AG04450 (cell line): ENCODE data around the gene VAMP8. TPM values are rescaled to one million over a fixed set of nuclear protein-coding genes. Genes with fewer than 3 reads are reported as not detected.

Experiments used
- CTCF ChIA-PET: fragments of 300-600, 350-600 bp; formaldehyde crosslinking; extraction: SDS; loops from one replicate; lab custom pipeline; 2022; ENCODE audit warnings: antibody characterized with exemption, inconsistent platforms; lab: Charles Lee
- POLR2A ChIA-PET: fragments of 350-600 bp; formaldehyde crosslinking; extraction: SDS; loops from one replicate; lab custom pipeline; 2021; ENCODE audit warnings: antibody characterized with exemption, inconsistent platforms; lab: Yijun Ruan, JAX
- DNase-seq: peaks from one replicate; pipeline ENCODE4 v3.0.0-alpha.2; 2011; ENCODE audit warnings: low read depth, low spot score
- H3K27ac ChIP-seq: one replicate; pipeline ENCODE4 v1.5.1; 2012; ENCODE audit warnings: low read depth, low read length, control low read depth
- H3K27me3 ChIP-seq: one replicate; pipeline ENCODE4 v1.6.0; 2012; ENCODE audit warnings: low read length; ENCODE audit not compliant: control insufficient read depth, insufficient read depth
- H3K4me3 ChIP-seq: 2 replicates; pipeline ENCODE4 v1.5.1; 2011; ENCODE audit warnings: mild to moderate bottlenecking, low read depth, low read length, control low read depth
- H3K9me3 ChIP-seq: 2 replicates; pipeline ENCODE4 v1.5.1; 2012; ENCODE audit warnings: low read length; ENCODE audit not compliant: control insufficient read depth, insufficient read depth
- polyA plus RNA-seq: library from polyadenylated mRNA; depleted of rRNA; stranded (reverse); fragments of >200 nt; gene quantifications from 2 replicates; pipeline ENCODE4 v1.2.3, GENCODE V29; 2011
- TF ChIP-seq, protein P1 (sequence below): IDR thresholded peaks from 2 replicates; pipeline ENCODE4 v1.5.1; 2011; ENCODE audit warnings: low read depth, low read length, control low read depth, inconsistent platforms

VAMP8 gene
- polyA plus RNA-seq, 1 experiment: 3.6 TPM

DNA sequence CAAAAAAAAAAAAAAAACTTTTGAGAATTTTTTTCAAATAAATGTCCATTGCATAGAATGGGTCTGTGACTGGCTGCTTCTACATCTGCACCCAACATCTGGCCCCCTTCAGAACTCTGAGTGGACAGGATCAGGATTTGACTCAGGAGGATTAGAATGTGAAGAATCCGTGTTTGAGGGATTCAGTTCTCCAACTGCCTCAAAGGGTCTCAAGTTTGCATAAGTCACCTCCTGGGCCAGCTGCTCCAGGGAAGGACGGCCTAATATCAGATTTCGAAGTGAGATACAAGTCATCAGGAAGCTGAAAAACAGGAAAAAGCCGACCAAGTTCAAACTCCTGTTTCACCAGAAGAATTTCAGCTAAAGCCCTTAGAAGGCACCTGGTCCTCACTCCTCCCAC lies 27.6 kb upstream of the VAMP8 start:
- Histone ChIP-seq H3K4me3 (no peak overlapping the region), H3K27me3 (no peaks in the 10 kb centered on the region), H3K27ac (peak overlapping the region; percentile 93), H3K9me3 (no peaks in the 10 kb centered on the region)
- peak; percentile 98 for DNase-seq
- ChIA-PET POLR2A (interaction anchor here (0.6 to 6.3 kb wide), 21 partner anchors 10 to 223 kb away, joined by 3 to 172 read pairs (median 5); partner anchors contain the start of genes C2orf68, ELMOD3, GGCX and MAT2A), CTCF (interaction anchor here (0.6 to 6.6 kb wide), 6 partner anchors 10 to 226 kb away, joined by 3 to 124 read pairs (median 10); partner anchors contain the start of genes MAT2A, RNF181 and SH2D6)
- TF ChIP-seq, protein P1, sequence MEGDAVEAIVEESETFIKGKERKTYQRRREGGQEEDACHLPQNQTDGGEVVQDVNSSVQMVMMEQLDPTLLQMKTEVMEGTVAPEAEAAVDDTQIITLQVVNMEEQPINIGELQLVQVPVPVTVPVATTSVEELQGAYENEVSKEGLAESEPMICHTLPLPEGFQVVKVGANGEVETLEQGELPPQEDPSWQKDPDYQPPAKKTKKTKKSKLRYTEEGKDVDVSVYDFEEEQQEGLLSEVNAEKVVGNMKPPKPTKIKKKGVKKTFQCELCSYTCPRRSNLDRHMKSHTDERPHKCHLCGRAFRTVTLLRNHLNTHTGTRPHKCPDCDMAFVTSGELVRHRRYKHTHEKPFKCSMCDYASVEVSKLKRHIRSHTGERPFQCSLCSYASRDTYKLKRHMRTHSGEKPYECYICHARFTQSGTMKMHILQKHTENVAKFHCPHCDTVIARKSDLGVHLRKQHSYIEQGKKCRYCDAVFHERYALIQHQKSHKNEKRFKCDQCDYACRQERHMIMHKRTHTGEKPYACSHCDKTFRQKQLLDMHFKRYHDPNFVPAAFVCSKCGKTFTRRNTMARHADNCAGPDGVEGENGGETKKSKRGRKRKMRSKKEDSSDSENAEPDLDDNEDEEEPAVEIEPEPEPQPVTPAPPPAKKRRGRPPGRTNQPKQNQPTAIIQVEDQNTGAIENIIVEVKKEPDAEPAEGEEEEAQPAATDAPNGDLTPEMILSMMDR: no peak

DNA sequence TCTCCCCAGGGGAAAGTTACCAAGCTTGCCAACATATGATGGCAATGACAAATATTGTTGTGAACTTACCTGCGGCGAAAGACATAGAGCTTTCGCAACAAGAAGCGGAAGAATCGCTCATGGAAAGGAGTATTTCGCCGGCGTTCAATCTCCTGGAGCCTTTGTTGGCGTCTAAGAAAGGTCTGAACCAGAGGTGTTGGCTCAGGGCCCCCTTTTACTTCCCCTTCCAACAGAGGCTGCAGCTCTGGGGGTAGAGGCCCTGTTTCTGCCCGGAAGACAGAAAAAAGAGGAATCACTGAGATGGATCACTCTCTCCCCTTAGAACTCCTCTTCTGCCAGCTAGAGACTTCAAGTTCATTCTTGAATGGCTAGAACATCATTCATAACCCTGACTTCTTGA lies 26.9 kb upstream of the VAMP8 start:
- no peak for DNase-seq
- TF ChIP-seq, protein P1: no peak
- H3K27me3 ChIP-seq: no peaks in the 10 kb centered on the region
- ChIA-PET CTCF (interaction anchor here (1.1 to 6.6 kb wide), 9 partner anchors 9 to 226 kb away, joined by 3 to 124 read pairs (median 8); partner anchors contain the start of genes ELMOD3, MAT2A, RETSAT and RNF181), POLR2A (interaction anchor here (0.6 to 6.3 kb wide), 14 partner anchors 11 to 196 kb away, joined by 3 to 172 read pairs (median 6); partner anchors contain the start of genes C2orf68, ELMOD3, GGCX and MAT2A)
- peak overlapping the region; percentile 93 for H3K27ac ChIP-seq
- no peaks in the 10 kb centered on the region for H3K9me3 ChIP-seq
- no peak overlapping the region for H3K4me3 ChIP-seq

DNA sequence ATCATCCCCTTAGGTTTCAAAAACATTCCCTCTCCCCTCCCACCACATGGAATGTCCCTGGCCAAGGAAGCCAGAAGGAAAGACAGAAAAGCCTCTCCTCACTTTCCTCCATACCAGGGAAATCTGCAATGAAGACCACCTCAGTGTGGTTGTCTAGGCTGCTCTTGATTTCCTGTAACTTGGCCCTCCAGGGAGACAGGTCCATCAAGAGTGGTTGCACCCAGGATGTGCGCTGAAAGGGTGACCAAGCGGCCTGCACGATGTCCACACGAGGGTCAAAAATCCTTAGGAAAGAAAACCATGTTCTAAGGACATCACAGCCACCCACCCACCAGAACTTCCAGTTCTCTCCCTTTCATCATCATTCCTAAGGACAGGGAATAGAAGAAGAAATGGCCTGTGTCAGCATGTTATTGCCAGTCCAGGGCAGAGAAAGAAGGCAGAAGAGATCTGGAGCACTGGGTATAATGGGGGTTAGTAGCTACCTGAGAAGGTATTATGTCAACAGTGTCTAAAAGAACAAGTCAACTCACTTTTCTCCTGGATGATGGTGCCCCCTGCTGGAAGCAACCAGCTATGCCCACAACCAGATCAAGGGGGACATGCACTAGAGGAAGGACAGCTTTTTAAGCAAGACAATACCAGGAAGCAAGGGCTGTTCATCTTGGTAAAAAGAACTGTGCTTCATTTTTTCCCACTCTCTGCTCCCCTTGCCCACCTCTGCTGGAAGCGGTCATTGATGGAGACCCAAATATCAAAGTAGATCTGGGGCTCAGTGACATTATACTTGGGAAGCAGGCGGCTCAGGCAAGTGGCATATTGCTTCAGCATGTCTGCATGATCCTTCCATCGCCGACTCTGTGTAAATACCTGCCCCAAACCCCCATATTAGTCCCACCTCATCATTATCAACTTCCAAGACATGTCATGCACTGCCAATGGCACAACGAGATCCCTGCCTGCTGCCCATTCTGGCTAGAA lies 25.4 kb upstream of the VAMP8 start:
- TF ChIP-seq, protein P1: peak; percentile 93
- H3K9me3 ChIP-seq: no peaks in the 10 kb centered on the region
- no peak overlapping the region for H3K27ac ChIP-seq
- no peak overlapping the region for H3K4me3 ChIP-seq
- POLR2A ChIA-PET: interaction anchor here (0.5 to 6.3 kb wide), 11 partner anchors 9 to 525 kb away, joined by 3 to 172 read pairs (median 5); partner anchors contain the start of genes ELMOD3, GGCX, MAT2A and RETSAT
- H3K27me3 ChIP-seq: no peaks in the 10 kb centered on the region
- CTCF ChIA-PET: interaction anchor here (0.5 to 6.6 kb wide), 30 partner anchors 8 to 251 kb away, joined by 3 to 124 read pairs (median 4); partner anchors contain the start of genes ELMOD3, GGCX, MAT2A and RETSAT
- no peak for DNase-seq

DNA sequence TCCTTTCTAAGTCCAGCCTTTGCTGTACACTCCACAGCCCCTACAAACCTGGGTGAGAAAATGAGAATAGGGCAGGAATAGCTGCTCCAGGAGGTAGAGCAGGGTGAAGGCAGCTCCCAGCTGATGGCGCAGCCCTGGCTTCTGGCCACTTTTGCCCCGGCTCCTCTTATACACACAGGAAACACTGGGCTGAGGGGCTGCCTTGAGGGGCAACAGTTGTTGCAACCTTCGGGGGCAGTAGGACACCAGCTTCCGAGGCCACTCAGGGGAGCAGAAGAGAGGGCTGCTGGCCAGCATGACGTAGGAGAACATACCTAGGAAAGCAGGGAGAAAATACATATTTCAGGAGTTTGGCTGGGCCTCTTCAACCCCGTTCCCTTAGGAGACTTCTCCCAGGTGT lies 24.2 kb upstream of the VAMP8 start:
- ChIA-PET CTCF (interaction anchor here (1.1 to 6.6 kb wide), 4 partner anchors 13 to 132 kb away, joined by 3 to 124 read pairs (median 28); partner anchors contain the start of genes MAT2A and SH2D6), POLR2A (interaction anchor here (0.7 kb wide), 1 partner anchor 115 kb away, joined by 3 read pairs; no protein-coding TSS in a partner anchor)
- TF ChIP-seq, protein P1: no peak

More for the DNA sequence above, 24.2 kb upstream of the VAMP8 start:
- Histone ChIP-seq H3K27ac (no peak overlapping the region), H3K27me3 (no peaks in the 10 kb centered on the region), H3K4me3 (no peak overlapping the region), H3K9me3 (no peaks in the 10 kb centered on the region)
- DNase-seq: no peak
